Fibroblast of lung (primary cell): ENCODE data around the gene KCNJ5.

Experiments
- CTCF ChIP-seq, 2 donors: IDR thresholded peaks in 1 of 2; conservative IDR thresholded peaks in 1 of 2; 1 replicate in 1 of 2; 2 replicates in 1 of 2; pipeline ENCODE4 v1.5.1; 2011 to 2012; ENCODE audit warnings: low read length in 2 of 2, control low read depth in 1 of 2, inconsistent platforms in 1 of 2, low read depth in 1 of 2, mild to moderate bottlenecking in 1 of 2
- EZH2 ChIP-seq: IDR thresholded peaks from 2 replicates; pipeline ENCODE4 v1.5.1; 2012; ENCODE audit warnings: low read length, control low read depth, mild to moderate bottlenecking; ENCODE audit errors: missing control alignments

- TF ChIP-seq CTCF (conservative IDR thresholded peaks at IDR 0.05 in 1 of 2, IDR thresholded peaks at IDR 0.05 in 1 of 2; ENCODE audit: low read depth in 1 of 2, low read length in 2 of 2) (no peak), EZH2 (no peak)
Observed at GRCh38 chr11:128904303-128904655, 13.1 kb downstream of the KCNJ5 start.
